GM12878 (cell line): ENCODE results near the gene TLK2.

Experiments used
- CTCF ChIP-seq, 3 experiments: IDR thresholded peaks in 2 of 3; conservative IDR thresholded peaks in 1 of 3; 2 replicates each; pipeline ENCODE4 v1.5.1; 2011; ENCODE audit warnings: low read depth in 3 of 3, low read length in 3 of 3, mild to moderate bottlenecking in 3 of 3, control low read depth in 2 of 3, moderate library complexity in 2 of 3, inconsistent platforms in 1 of 3, mixed read lengths in 1 of 3; ENCODE audit not compliant: control insufficient read depth in 2 of 3, insufficient read depth in 1 of 3; ENCODE audit errors: extremely low read depth in 1 of 3
- DPF2 ChIP-seq: fragments of 450-650 bp; IDR thresholded peaks from 2 replicates; pipeline ENCODE4 v1.6.1; 2017; ENCODE audit warnings: mild to moderate bottlenecking
- NRF1 ChIP-seq: conservative IDR thresholded peaks from 2 replicates; pipeline ENCODE4 v1.6.1; 2011; ENCODE audit warnings: mild to moderate bottlenecking, low read depth, low read length, improper control_type of control experiment
- POLR2AphosphoS5 ChIP-seq: IDR thresholded peaks from 2 replicates; pipeline ENCODE4 v1.6.1; 2011; ENCODE audit warnings: mild to moderate bottlenecking, low read length, inconsistent platforms
- RAD21 ChIP-seq: IDR thresholded peaks from 2 replicates; pipeline ENCODE4 v1.6.1; 2011; ENCODE audit warnings: mild to moderate bottlenecking, low read depth, low read length, moderate library complexity; ENCODE audit not compliant: insufficient read depth
- RFX5 ChIP-seq: IDR thresholded peaks from 2 replicates; pipeline ENCODE4 v1.6.1; 2011; ENCODE audit warnings: low read depth, low read length, improper control_type of control experiment
- SMC3 ChIP-seq: IDR thresholded peaks from 2 replicates; pipeline ENCODE4 v1.6.1; 2011; ENCODE audit warnings: low read length, improper control_type of control experiment, borderline replicate concordance
- TAF1 ChIP-seq: IDR thresholded peaks from 2 replicates; pipeline ENCODE4 v1.6.1; 2011; ENCODE audit warnings: mild to moderate bottlenecking, low read depth, low read length, borderline replicate concordance
- TCF3 ChIP-seq: IDR thresholded peaks from 2 replicates; pipeline ENCODE4 v1.6.1; 2012; ENCODE audit warnings: low read depth, mild to moderate bottlenecking, low read length, borderline replicate concordance; ENCODE audit not compliant: insufficient read depth
- YY1 ChIP-seq: IDR thresholded peaks from 2 replicates; pipeline ENCODE4 v1.6.1; 2011; ENCODE audit warnings: low read depth, mild to moderate bottlenecking, low read length

GRCh38 chr17:62572888-62573401, 94.3 kb downstream of the TLK2 start:
- TF ChIP-seq TAF1 (no peak), TCF3 (no peak), RFX5 (no peak), RAD21 (no peak), CTCF (IDR thresholded peaks at IDR 0.05 in 2 of 3, conservative IDR thresholded peaks at IDR 0.05 in 1 of 3; ENCODE audit: control insufficient read depth in 2 of 3, extremely low read depth in 1 of 3, insufficient read depth in 1 of 3, low read depth in 3 of 3, low read length in 3 of 3) (no peak), DPF2 (no peak), SMC3 (no peak), YY1 (no peak), NRF1 (no peak), POLR2AphosphoS5 (no peak)
